Loucy (cell line): ENCODE measurements around the gene ACCS.

Source experiments
- CTCF ChIP-seq: fragments of 200-600 bp; sonication (generic); conservative IDR thresholded peaks from 2 replicates; pipeline ENCODE4 v1.5.1; 2014; ENCODE audit warnings: mild to moderate bottlenecking, antibody characterized with exemption, low read length
- EZH2phosphoT487 ChIP-seq: fragments of 200-600 bp; IDR thresholded peaks from 2 replicates; pipeline ENCODE4 v1.6.1; 2018; ENCODE audit warnings: antibody characterized with exemption, mild to moderate bottlenecking, moderate library complexity, borderline replicate concordance

DNA sequence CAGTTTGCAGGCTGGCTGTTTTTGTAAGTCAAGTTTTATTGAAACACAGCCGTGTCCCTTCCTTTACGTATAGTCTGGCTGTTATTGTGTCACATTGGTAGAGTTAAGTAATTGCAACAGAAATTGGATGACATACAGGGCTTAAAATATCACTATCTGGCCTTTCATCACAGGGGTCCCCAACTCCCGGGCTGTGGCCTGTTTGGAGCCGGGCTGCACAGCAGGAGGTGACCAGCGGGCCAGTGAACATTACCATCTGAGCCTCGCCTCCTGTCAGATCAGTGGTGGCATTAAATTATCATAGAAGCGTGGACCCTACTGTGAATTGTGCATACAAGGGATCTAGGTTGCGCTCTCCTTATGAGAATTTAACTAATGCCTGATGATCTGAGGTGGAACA lies 61.1 kb downstream of the ACCS start:
- TF ChIP-seq CTCF (no peak), EZH2phosphoT487 (no peak)
